Aorta (tissue), 5 donors: ENCODE results near the gene MBNL1. TPM values are rescaled to one million over a fixed set of nuclear protein-coding genes. Genes with fewer than 3 reads are reported as not detected.
A peak's percentile ranks its signal among the peaks of the same experiment; 100 is the strongest.

Experiments used
- ATAC-seq: fragments of 200-7000 bp; cut with Tn5 transposase; one replicate; pipeline ENCODE4 v1.9.1; 2022; ENCODE audit warnings: moderate library complexity; ENCODE audit not compliant: low FRiP score
- DNase-seq, 2 donors: peaks; one replicate each; pipeline ENCODE4 v3.0.0-alpha.2; 2020
- H3K27ac ChIP-seq, 2 donors: one replicate each; pipeline ENCODE4 v1.5.1; 2013; ENCODE audit warnings: low read length in 2 of 2, mild to moderate bottlenecking in 2 of 2, moderate library complexity in 2 of 2, control low read depth in 1 of 2, inconsistent platforms in 1 of 2, low read depth in 1 of 2
- H3K27me3 ChIP-seq, 2 donors: one replicate each; pipeline ENCODE4 v1.6.1; 2013; ENCODE audit warnings: control low read depth in 1 of 2, low read length in 1 of 2, mild to moderate bottlenecking in 1 of 2, moderate library complexity in 1 of 2; ENCODE audit not compliant: insufficient read depth in 2 of 2, control insufficient read depth in 1 of 2
- H3K36me3 ChIP-seq, 2 donors: one replicate each; pipeline ENCODE4 v1.6.1; 2013; ENCODE audit warnings: control low read depth in 1 of 2, low read length in 1 of 2, mild to moderate bottlenecking in 1 of 2; ENCODE audit not compliant: insufficient read depth in 2 of 2, control insufficient read depth in 1 of 2
- H3K4me1 ChIP-seq, 2 donors: one replicate each; pipeline ENCODE4 v1.6.1; 2013; ENCODE audit warnings: low read length in 2 of 2, control low read depth in 1 of 2, mild to moderate bottlenecking in 1 of 2, moderate library complexity in 1 of 2; ENCODE audit not compliant: insufficient read depth in 2 of 2, control insufficient read depth in 1 of 2
- H3K4me3 ChIP-seq, 2 donors: one replicate each; pipeline ENCODE4 v1.5.1; 2013; ENCODE audit warnings: low read length in 2 of 2, control low read depth in 1 of 2, mild to moderate bottlenecking in 1 of 2
- H3K9me3 ChIP-seq: one replicate; pipeline ENCODE4 v1.6.1; 2013; ENCODE audit warnings: mild to moderate bottlenecking, low read length; ENCODE audit not compliant: control insufficient read depth
- WGBS, 2 donors: extraction: QIAGEN DNeasy Blood & Tissue Kit; methylation state at CpG; one replicate each; pipeline ENCODE4 v1.1.7; 2013; 5-methylcytosine and 5-hydroxymethylcytosine counted together
- intact Hi-C, 2 donors: fragments of 100-400 bp; cut with DNase I; formaldehyde crosslinking; loops; one replicate each; pipeline versions ENCODE4 v1.14.2 to v1.15.0; 2022
- polyA plus RNA-seq, 2 donors: library from polyadenylated mRNA; stranded (reverse); fragments of 200-250 nt; gene quantifications; one replicate each; pipeline ENCODE4 v1.2.3, GENCODE V29; 2013
- total RNA-seq, 2 donors: library from RNA; stranded (reverse); fragmentation: NEBNext Ultra II Directional; extraction: Animal tissue kit (Norgen Biotek cat#: 25700); gene quantifications; one replicate each; pipeline ENCODE4 v1.2.1, GENCODE V29; 2021
- donor health status: healthy with polysubstance abuse.
- donor health status: Bipolar disorder and iron deficiency.
- donor health status: DM: no; HTN: no; CAD: no.
- donor health status: DM: no; HTN: no; CAD: no.
- donor health status: DM: yes; HTN: yes; CAD: no.

Gene MBNL1
- total and polyA plus RNA-seq, 4 donors: 141 to 689 (median 334) TPM

GRCh38 chr3:152496286-152496685 is 227.6 kb downstream of the MBNL1 start:
- Histone ChIP-seq H3K27ac (no peak overlapping the region), H3K36me3 (no peaks in the 10 kb centered on the region), H3K4me3 (no peak overlapping the region), H3K9me3 (no peaks in the 10 kb centered on the region), H3K4me1 (no peaks in the 10 kb centered on the region), H3K27me3 (no peaks in the 10 kb centered on the region)
- no peak for ATAC-seq
- intact Hi-C loops: no loop called here
- no peak for DNase-seq
- WGBS, 2 donors: 83 to 89% methylated on average over 1 of the region's 1 CpG

DNA sequence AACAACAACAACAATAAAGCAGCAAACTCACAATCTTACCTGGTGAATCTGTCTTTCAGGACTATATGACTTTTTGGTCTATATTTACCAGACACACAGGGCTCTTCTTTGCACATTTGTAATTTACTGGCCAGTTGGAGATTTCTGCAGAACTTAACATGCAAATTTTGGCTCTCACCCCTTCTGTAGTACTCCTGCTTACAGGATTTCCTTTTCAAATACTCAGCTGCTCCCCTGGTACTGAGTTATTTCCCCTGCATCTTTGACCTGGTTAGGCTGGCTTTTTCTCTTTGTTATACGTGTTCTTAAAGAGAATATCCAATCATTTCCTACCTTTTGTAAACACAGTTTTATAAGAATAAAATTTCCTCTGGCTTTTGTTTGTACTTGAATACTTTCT is 228.0 kb downstream of the MBNL1 start:
- 58 to 67% methylated on average over 1 of the region's 1 CpG for WGBS, 2 donors
- no peak for ATAC-seq
- intact Hi-C loops: no loop called here

GRCh38 chr3:152497457-152497856 is 228.7 kb downstream of the MBNL1 start:
- WGBS, 2 donors: 59 to 60% methylated on average over 3 of the region's 3 CpGs
- H3K27ac ChIP-seq: no peak overlapping the region
- DNase-seq: no peak

More for the DNA sequence above, 228.0 kb downstream of the MBNL1 start:
- no peak for DNase-seq
- Histone ChIP-seq H3K4me3 (no peak overlapping the region), H3K36me3 (no peaks in the 10 kb centered on the region), H3K4me1 (no peaks in the 10 kb centered on the region), H3K27me3 (no peaks in the 10 kb centered on the region), H3K27ac (no peak overlapping the region), H3K9me3 (no peaks in the 10 kb centered on the region)

GRCh38 chr3:152497890-152498289 is 229.2 kb downstream of the MBNL1 start:
- intact Hi-C loops: no loop called here
- no peaks in the 10 kb centered on the region for H3K36me3 ChIP-seq
- H3K9me3 ChIP-seq: no peaks in the 10 kb centered on the region
- ATAC-seq: no peak
- no peak for DNase-seq
- H3K4me3 ChIP-seq: no peak overlapping the region
- H3K4me1 ChIP-seq: no peaks in the 10 kb centered on the region
- H3K27ac ChIP-seq: no peak overlapping the region
- WGBS, 2 donors: 98 to 99% methylated on average over 1 of the region's 1 CpG
- no peaks in the 10 kb centered on the region for H3K27me3 ChIP-seq

More at GRCh38 chr3:152497457-152497856, 228.7 kb downstream of the MBNL1 start:
- Histone ChIP-seq H3K4me3 (no peak overlapping the region), H3K36me3 (no peaks in the 10 kb centered on the region), H3K27me3 (no peaks in the 10 kb centered on the region), H3K4me1 (no peaks in the 10 kb centered on the region), H3K9me3 (no peaks in the 10 kb centered on the region)
- intact Hi-C loops: no loop called here
- ATAC-seq: peak; percentile 38

GRCh38 chr3:152499791-152500385 is 231.2 kb downstream of the MBNL1 start:
- intact Hi-C loops: no loop called here

DNA sequence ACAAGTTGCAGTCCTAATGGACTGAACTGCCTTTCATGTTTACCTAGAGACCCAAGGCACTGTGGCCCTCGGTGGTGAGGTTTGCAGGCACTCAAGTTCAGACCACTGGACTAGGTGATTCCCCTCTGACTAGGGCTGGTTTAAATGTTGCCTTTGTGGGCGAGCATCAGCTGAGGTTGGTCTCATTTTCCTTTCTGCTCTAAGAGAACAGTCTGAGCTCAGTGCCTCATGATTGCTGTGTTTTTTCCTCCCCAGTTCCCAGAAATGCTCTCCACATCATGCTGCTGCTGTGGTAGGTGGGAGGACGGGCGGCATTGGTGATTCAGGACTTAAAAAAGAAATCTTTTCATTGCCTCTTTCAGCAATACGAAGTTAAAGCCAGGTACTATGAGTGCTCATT is 237.2 kb downstream of the MBNL1 start:
- H3K36me3 ChIP-seq: no peaks in the 10 kb centered on the region
- WGBS, 2 donors: 91 to 95% methylated on average over 5 of the region's 5 CpGs
- no peaks in the 10 kb centered on the region for H3K4me1 ChIP-seq
- no peak overlapping the region for H3K27ac ChIP-seq
- H3K4me3 ChIP-seq: no peak overlapping the region
- no peaks in the 10 kb centered on the region for H3K9me3 ChIP-seq
- H3K27me3 ChIP-seq: no peaks in the 10 kb centered on the region
- intact Hi-C loops: no loop called here
- no peak for ATAC-seq
- DNase-seq: no peak

More at GRCh38 chr3:152499791-152500385, 231.2 kb downstream of the MBNL1 start:
- H3K4me3 ChIP-seq: no peak overlapping the region
- WGBS, 2 donors: 64 to 77% methylated on average over 4 of the region's 4 CpGs
- H3K4me1 ChIP-seq: no peaks in the 10 kb centered on the region
- H3K36me3 ChIP-seq: no peaks in the 10 kb centered on the region
- DNase-seq (no peak), ATAC-seq (no peak)
- H3K9me3 ChIP-seq: no peaks in the 10 kb centered on the region
- no peaks in the 10 kb centered on the region for H3K27me3 ChIP-seq
- no peak overlapping the region for H3K27ac ChIP-seq

DNA sequence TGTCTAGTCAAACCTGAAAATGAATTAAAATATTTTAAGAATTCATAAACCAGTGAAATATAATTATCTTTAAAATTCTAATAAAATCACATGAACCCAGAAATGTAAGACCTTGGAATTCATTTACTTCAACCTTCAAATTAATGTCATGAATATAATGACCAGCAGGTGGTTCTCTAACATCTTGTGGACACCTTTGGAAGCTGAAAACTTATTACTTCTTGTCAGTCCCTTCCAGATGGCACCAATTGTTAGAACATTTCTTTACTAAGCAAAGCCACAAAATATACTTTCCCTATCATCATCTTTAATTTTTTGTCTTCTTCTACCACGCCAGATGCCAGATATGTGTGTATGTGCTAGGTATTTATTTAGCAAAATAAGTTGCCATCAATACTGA is 240.0 kb downstream of the MBNL1 start:
- 85 to 87% methylated on average over 1 of the region's 1 CpG for WGBS, 2 donors
- Histone ChIP-seq H3K27me3 (no peaks in the 10 kb centered on the region), H3K27ac (no peak overlapping the region), H3K4me3 (no peak overlapping the region), H3K9me3 (no peaks in the 10 kb centered on the region), H3K36me3 (no peaks in the 10 kb centered on the region), H3K4me1 (no peaks in the 10 kb centered on the region)
- no peak for ATAC-seq
- intact Hi-C loops: no loop called here
- no peak for DNase-seq

GRCh38 chr3:152511904-152512303 is 243.2 kb downstream of the MBNL1 start:
- Histone ChIP-seq H3K4me1 (no peaks in the 10 kb centered on the region), H3K4me3 (no peak overlapping the region), H3K36me3 (no peaks in the 10 kb centered on the region), H3K9me3 (no peaks in the 10 kb centered on the region), H3K27ac (no peak overlapping the region), H3K27me3 (no peaks in the 10 kb centered on the region)
- 90 to 92% methylated on average over 4 of the region's 4 CpGs for WGBS, 2 donors
- intact Hi-C loops: no loop called here
- DNase-seq (no peak), ATAC-seq (no peak)

DNA sequence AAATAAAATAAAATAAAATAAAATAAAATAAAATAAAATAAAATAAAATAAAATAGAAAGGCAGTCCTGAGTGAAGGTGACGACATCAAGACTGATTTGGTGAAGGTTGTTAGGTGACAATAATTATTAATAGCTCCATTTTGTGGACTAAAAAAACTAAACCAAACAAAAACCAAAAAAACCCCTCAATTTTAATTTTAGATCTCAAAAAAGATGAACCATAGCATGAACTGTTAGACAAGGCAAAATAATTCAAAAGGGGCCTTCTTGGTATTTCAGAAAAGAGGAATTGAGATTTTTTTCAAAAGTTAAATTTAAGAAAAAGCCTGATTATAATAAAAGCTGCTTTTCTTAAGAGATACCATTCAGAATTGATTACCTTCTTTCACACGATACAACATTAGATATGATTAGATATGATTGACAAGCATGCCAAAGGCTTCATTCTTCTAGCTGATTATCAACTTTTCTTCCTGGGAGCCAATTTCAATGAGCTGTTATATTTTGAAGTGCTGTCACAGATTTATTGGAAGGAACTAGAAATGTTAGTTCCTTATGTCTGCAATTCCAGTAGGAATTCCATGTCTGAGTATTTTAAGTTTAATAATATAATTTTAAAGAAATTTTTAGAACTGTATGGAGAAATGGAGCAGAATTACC is 244.7 kb downstream of the MBNL1 start:
- H3K9me3 ChIP-seq: no peaks in the 10 kb centered on the region
- no peak overlapping the region for H3K4me3 ChIP-seq
- 91 to 92% methylated on average over 2 of the region's 2 CpGs for WGBS, 2 donors
- no peak overlapping the region for H3K27ac ChIP-seq
- no peaks in the 10 kb centered on the region for H3K27me3 ChIP-seq
- intact Hi-C loops: no loop called here
- DNase-seq (no peak), ATAC-seq (no peak)
- no peaks in the 10 kb centered on the region for H3K36me3 ChIP-seq
- H3K4me1 ChIP-seq: no peaks in the 10 kb centered on the region
